HEK293T (cell line): ENCODE measurements around the gene KLHL29.

Experiments used
- CTCF ChIA-PET: fragments of 350-600 bp; formaldehyde crosslinking; extraction: SDS; loops from one replicate; lab custom pipeline; 2021; ENCODE audit warnings: antibody characterized with exemption, inconsistent platforms; lab: Yijun Ruan, JAX
- POLR2A ChIA-PET: fragments of 350-600 bp; formaldehyde crosslinking; extraction: SDS; loops from one replicate; lab custom pipeline; 2020; ENCODE audit warnings: antibody characterized with exemption, inconsistent platforms; lab: Yijun Ruan, JAX
- DNase-seq: peaks from one replicate; pipeline ENCODE4 v3.0.0; 2012; ENCODE audit warnings: mixed read lengths; ENCODE audit errors: extremely low spot score
- ARNT ChIP-seq: fragments of 450-650 bp; IDR thresholded peaks from 2 replicates; pipeline ENCODE4 v1.6.1; 2017; ENCODE audit warnings: mild to moderate bottlenecking
- BHLHE40 ChIP-seq: fragments of 450-650 bp; IDR thresholded peaks from 2 replicates; pipeline ENCODE4 v1.6.1; 2016; ENCODE audit warnings: mild to moderate bottlenecking, moderate library complexity, borderline replicate concordance
- CTBP1 ChIP-seq: fragments of 450-650 bp; IDR thresholded peaks from 2 replicates; pipeline ENCODE4 v1.6.1; 2016; ENCODE audit warnings: borderline replicate concordance
- ELF4 ChIP-seq: fragments of 450-650 bp; IDR thresholded peaks from 2 replicates; pipeline ENCODE4 v1.6.1; 2017; ENCODE audit warnings: antibody characterized with exemption
- FOXA1 ChIP-seq: fragments of 450-650 bp; IDR thresholded peaks from 2 replicates; pipeline ENCODE4 v1.6.1; 2016; ENCODE audit warnings: mild to moderate bottlenecking
- FOXK2 ChIP-seq: fragments of 450-650 bp; IDR thresholded peaks from 2 replicates; pipeline ENCODE4 v1.6.1; 2016; ENCODE audit warnings: mild to moderate bottlenecking
- FOXM1 ChIP-seq: fragments of 450-650 bp; IDR thresholded peaks from 2 replicates; pipeline ENCODE4 v1.6.1; 2017; ENCODE audit warnings: mild to moderate bottlenecking, borderline replicate concordance
- HDGF ChIP-seq: fragments of 450-650 bp; IDR thresholded peaks from 2 replicates; pipeline ENCODE4 v1.6.1; 2017; ENCODE audit warnings: antibody characterized with exemption, borderline replicate concordance
- L3MBTL2 ChIP-seq: fragments of 450-650 bp; conservative IDR thresholded peaks from 2 replicates; pipeline ENCODE4 v1.6.1; 2016; ENCODE audit warnings: mild to moderate bottlenecking
- LEF1 ChIP-seq: fragments of 450-650 bp; IDR thresholded peaks from 2 replicates; pipeline ENCODE4 v1.6.1; 2017; ENCODE audit warnings: mild to moderate bottlenecking, borderline replicate concordance
- NFRKB ChIP-seq: fragments of 450-650 bp; IDR thresholded peaks from 2 replicates; pipeline ENCODE4 v1.6.1; 2016; ENCODE audit warnings: mild to moderate bottlenecking, moderate library complexity
- SP1 ChIP-seq: fragments of 450-650 bp; IDR thresholded peaks from 2 replicates; pipeline ENCODE4 v1.6.1; 2017
- SUZ12 ChIP-seq: fragments of 450-650 bp; IDR thresholded peaks from 2 replicates; pipeline ENCODE4 v1.6.1; 2016; ENCODE audit warnings: mild to moderate bottlenecking
- TARDBP ChIP-seq: fragments of 450-650 bp; IDR thresholded peaks from 2 replicates; pipeline ENCODE4 v1.6.1; 2016
- ZNF384 ChIP-seq: fragments of 450-650 bp; IDR thresholded peaks from 2 replicates; pipeline ENCODE4 v1.6.1; 2016
- TF ChIP-seq, protein P1 (sequence below): fragments of 450-650 bp; IDR thresholded peaks from 2 replicates; pipeline ENCODE4 v1.6.1; 2016

Gene KLHL29

GRCh38 chr2:23377771-23378170, 7.2 kb upstream of the KLHL29 start:
- TF ChIP-seq L3MBTL2 (no peak), HDGF (no peak), SP1 (no peak), TARDBP (no peak), BHLHE40 (no peak), FOXM1 (no peak)
- ChIA-PET POLR2A (interaction anchor here (0.8 kb wide), 1 partner anchor 7 kb away, joined by 3 read pairs; the partner anchor contains the start of gene KLHL29), CTCF (no interaction called here)
- DNase-seq = no peak

- TF ChIP-seq LEF1 = no peak
- no peak for TF ChIP-seq ZNF384
- TF ChIP-seq NFRKB = no peak
- no peak for TF ChIP-seq FOXM1
- TF ChIP-seq ELF4 = no peak
- TF ChIP-seq BHLHE40 = no peak
- no peak for TF ChIP-seq HDGF
- CTCF ChIA-PET = no interaction called here
- POLR2A ChIA-PET = no interaction called here
- no peak for DNase-seq
These were observed 6.5 kb upstream of the KLHL29 start for GRCh38 chr2:23378496-23378895.

DNA sequence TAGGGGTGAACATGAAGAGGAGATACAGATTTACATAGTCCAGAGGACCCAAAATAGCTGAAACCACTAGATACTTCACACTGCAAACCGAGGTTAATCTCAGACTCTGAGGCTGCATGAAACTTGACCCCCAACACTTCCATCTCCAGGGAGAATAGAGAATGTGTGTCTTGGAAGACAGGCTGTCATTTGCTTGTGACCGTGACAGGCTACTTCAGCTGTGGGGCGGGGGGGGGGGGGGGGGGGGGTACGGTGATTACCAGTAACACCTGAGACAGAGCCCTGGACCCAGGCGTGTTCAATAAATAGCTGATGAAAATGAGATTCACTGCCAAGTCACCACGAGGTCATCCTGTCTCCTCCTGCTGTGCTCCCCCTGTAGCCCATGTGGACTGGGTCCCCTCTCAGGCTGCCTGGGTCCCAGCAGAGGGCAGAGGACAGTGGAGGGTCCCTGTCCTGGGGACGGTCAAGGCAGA, 5.7 kb upstream of the KLHL29 start:
- DNase-seq = no peak
- CTCF ChIA-PET = no interaction called here
- POLR2A ChIA-PET = no interaction called here
- TF ChIP-seq SUZ12 (no peak), CTBP1 (no peak), SP1 (no peak), ELF4 (no peak), LEF1 (no peak)
- TF ChIP-seq, protein P1, sequence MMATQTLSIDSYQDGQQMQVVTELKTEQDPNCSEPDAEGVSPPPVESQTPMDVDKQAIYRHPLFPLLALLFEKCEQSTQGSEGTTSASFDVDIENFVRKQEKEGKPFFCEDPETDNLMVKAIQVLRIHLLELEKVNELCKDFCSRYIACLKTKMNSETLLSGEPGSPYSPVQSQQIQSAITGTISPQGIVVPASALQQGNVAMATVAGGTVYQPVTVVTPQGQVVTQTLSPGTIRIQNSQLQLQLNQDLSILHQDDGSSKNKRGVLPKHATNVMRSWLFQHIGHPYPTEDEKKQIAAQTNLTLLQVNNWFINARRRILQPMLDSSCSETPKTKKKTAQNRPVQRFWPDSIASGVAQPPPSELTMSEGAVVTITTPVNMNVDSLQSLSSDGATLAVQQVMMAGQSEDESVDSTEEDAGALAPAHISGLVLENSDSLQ = no peak

GRCh38 chr2:23380562-23381065, 4.4 kb upstream of the KLHL29 start:
- ChIA-PET POLR2A (no interaction called here), CTCF (interaction anchor here (0.5 kb wide), 1 partner anchor 15 kb away, joined by 3 read pairs; no protein-coding TSS in a partner anchor)
- no peak for TF ChIP-seq LEF1
- TF ChIP-seq ELF4 = no peak
- TF ChIP-seq TARDBP = no peak
- TF ChIP-seq ZNF384 = no peak
- no peak for TF ChIP-seq L3MBTL2
- TF ChIP-seq, protein P1 = no peak
- no peak for TF ChIP-seq FOXA1
- no peak for TF ChIP-seq FOXM1
- TF ChIP-seq SUZ12 = no peak
- TF ChIP-seq FOXK2 = no peak
- no peak for TF ChIP-seq HDGF
- no peak for TF ChIP-seq NFRKB
- TF ChIP-seq CTBP1 = no peak
- no peak for TF ChIP-seq ARNT
- TF ChIP-seq BHLHE40 = no peak
- no peak for TF ChIP-seq SP1
- no peak for DNase-seq

DNA sequence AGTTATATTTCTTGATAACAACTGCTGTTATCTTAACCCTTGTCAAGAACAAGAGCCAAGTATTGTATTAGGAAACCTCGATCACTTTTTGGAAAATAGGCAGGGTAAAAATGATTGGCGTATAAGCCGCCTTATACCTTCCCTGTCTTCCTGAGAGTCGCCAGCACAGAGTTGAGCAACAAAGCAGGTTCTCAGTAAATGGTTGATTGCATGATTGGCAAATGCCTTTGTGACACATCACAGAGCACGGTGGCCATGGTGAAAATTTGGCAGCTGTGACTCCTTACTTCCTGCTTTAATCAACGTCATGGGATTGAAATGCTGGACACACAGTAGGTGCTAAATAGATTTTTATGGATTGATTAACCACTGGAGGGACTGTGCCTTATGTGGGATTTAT, 3.9 kb upstream of the KLHL29 start:
- CTCF ChIA-PET = interaction anchor here (0.5 kb wide), 1 partner anchor 15 kb away, joined by 3 read pairs; no protein-coding TSS in a partner anchor
- no peak for TF ChIP-seq FOXA1
- no peak for TF ChIP-seq ELF4
- TF ChIP-seq ARNT = no peak
- TF ChIP-seq HDGF = no peak
- POLR2A ChIA-PET = no interaction called here
- no peak for DNase-seq

GRCh38 chr2:23381485-23381884, 3.5 kb upstream of the KLHL29 start:
- POLR2A ChIA-PET = no interaction called here
- TF ChIP-seq FOXK2 (no peak), NFRKB (no peak), SP1 (no peak), ZNF384 (no peak)
- TF ChIP-seq, protein P1 = no peak
- no peak for DNase-seq
- CTCF ChIA-PET = interaction anchor here (0.5 kb wide), 1 partner anchor 14 kb away, joined by 3 read pairs; no protein-coding TSS in a partner anchor

GRCh38 chr2:23383100-23383499, 1.9 kb upstream of the KLHL29 start:
- TF ChIP-seq ELF4 (no peak), HDGF (no peak), L3MBTL2 (no peak), ZNF384 (no peak), BHLHE40 (no peak), ARNT (no peak), SP1 (no peak), NFRKB (no peak), FOXA1 (no peak), FOXM1 (no peak)
- TF ChIP-seq, protein P1 = no peak
- no peak for DNase-seq
- POLR2A ChIA-PET = no interaction called here
- CTCF ChIA-PET = interaction anchor here (0.7 kb wide), 1 partner anchor 16 kb away, joined by 3 read pairs; no protein-coding TSS in a partner anchor
